Fibroblast of skin of left biceps (primary cell): ENCODE measurements around the gene RXFP4.
A peak's percentile ranks its signal among the peaks of the same experiment; 100 is the strongest.
"Not testable (repeated sequence)": the region's sequence is repeated elsewhere in the genome, so short reads cannot be mapped to it uniquely, and the experiment has no call there.

ENCODE experiments used
- DNase-seq, 2 experiments: peaks; one replicate each; pipeline ENCODE4 v3.0.0-alpha.2; 2013; ENCODE audit warnings: low read depth in 2 of 2

RXFP4 gene

GRCh38 chr1:155930725-155931124 lies 10.7 kb upstream of the RXFP4 start:
- not testable (repeated sequence) for DNase-seq

DNA sequence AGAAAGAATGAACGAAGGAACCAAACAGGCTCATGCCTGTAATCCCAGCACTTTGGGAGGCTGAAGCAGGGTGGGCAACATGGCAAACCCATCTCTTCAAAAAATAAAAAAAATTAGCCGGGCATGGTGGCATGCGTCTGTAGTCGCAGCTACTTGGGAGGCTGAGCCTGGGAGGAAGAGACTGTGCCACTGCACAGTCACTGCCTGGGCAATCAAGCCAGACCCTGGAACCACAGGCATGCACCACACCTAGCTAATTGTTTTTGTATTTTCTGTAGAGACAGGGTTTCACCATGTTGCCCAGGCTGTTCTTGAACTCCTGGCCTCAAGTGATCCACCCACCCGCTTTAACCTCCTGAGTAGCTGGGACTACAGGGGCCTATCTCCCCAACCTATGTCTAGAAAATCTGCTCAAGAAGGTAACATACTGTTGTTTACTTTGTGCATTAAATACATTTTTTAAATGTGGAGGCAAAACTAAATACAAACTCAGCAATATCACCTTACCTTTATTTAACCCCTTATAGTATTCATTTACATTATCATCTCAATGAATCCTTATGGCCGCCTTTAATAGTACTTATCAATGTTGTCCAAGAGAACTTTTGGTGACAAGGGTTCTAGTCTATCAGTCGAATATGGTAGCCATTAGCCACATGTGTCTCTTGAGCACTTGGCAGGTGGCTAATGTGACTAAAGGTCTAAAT lies 10.0 kb upstream of the RXFP4 start:
- no peak for DNase-seq

DNA sequence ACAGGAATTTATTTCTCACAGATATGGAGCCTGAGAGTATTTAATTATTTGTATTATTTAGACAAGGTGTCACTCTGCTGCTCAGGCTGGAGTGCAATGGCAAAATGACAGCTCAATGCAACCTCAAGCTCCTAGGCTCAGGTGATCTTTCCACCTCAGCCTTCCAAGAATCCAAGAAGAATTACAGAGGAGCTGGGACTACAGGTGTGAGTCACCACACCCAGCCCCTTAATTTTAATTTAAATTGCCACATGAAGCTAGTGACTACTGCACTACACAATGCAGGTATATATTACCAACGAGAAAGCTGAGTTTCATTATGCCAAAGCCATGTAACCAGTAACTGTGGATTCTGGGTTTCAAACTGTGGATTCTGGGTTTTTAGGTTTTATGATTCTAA lies 9.4 kb upstream of the RXFP4 start:
- DNase-seq = no peak

DNA sequence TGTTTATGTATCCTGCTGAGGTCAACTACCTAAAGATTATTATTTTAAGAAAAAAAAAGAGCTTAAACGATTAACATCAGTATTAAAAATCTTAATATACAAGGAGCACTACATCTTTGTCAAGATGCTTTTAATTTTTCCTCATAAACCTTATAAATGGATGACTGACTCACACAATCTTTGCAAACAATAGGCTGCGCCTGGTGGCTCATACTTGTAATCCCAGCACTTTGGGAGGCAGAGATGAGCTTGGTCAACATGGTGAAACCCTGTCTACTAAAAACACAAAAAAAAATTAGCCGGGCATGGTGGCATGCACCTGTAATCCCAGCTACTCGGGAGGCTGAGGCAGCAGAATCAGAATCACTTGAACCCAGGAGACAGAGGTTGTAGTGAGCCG lies 9.0 kb upstream of the RXFP4 start:
- DNase-seq = no peak

GRCh38 chr1:155933591-155934096 lies 7.8 kb upstream of the RXFP4 start:
- no peak for DNase-seq

DNA sequence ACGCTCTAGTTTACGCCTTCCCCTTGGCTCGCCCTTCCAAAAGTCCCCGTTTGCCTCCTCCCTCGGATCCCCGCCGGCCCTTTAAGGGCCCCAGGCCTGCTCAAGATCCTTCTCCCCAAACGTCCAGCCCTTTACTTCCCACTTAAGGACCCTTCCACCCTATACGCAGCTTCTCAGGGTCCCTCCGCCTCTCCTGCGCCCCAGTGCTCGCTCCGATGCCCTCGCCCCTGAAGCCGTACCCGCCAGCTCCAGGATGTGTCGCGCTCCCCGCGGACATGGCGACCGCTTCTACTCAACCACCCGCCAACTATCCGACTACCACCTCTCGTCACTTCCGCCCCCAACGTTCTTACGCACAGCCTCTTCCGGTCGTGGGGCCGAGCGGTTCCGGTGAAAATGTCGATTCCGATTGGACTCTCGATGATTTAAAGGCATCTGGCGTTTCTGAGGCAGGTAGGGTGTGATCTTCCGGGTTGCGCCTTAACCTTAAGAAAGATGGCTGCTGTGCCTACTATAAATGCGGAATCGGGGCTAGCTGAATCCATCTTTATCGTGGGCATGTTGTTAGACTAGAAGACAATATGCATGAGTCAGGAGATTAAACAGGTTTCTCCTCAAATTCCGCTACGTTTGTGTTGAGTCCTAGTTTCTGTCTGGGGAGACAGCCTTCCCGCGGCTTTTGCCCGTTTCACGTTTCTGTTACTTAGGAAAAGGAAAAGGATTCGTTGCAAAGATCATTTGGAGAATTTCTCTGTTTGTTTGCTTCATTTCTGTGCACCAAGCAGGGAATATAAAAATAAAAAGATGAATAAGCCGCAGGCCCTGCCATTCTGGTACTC lies 7.1 kb upstream of the RXFP4 start, which contains the start of gene KHDC4:
TSS of gene KHDC4 (minus strand) at position 317 of the 839 bp plus-strand sequence. CDS start at position 277, 40 bp downstream.
- peak; percentile 95 to 97 for DNase-seq

- no peak for DNase-seq
Measured at GRCh38 chr1:155934936-155935590, 6.4 kb upstream of the RXFP4 start.

- DNase-seq = peak; percentile 42 to 45
Measured at GRCh38 chr1:155938220-155938627, 3.2 kb upstream of the RXFP4 start.

DNA sequence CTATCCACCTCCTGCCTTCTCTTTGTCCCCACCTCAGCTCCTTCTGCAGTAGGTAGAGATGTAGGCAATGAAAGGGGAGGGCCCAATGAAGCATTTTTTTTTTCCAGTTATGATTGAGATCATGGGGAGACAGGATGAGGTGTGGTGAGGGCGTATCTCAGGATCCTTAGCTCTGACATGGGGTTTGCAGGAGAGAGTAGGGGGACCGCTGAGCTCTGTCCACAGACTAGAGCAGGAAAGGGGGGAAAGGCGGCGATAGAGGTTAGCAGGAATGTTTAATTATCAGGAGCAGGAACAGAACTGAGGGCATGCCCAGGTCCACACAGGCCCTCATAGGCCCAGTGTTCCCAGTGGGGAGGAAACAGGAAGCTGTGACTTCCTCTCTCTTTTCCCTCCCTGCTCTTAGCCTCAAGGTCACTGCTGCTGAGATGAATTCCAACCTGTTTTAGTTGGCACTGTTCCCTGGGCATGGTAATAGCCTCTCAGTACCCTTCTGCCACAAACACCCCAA lies 901 bp upstream of the RXFP4 start:
- DNase-seq = no peak

DNA sequence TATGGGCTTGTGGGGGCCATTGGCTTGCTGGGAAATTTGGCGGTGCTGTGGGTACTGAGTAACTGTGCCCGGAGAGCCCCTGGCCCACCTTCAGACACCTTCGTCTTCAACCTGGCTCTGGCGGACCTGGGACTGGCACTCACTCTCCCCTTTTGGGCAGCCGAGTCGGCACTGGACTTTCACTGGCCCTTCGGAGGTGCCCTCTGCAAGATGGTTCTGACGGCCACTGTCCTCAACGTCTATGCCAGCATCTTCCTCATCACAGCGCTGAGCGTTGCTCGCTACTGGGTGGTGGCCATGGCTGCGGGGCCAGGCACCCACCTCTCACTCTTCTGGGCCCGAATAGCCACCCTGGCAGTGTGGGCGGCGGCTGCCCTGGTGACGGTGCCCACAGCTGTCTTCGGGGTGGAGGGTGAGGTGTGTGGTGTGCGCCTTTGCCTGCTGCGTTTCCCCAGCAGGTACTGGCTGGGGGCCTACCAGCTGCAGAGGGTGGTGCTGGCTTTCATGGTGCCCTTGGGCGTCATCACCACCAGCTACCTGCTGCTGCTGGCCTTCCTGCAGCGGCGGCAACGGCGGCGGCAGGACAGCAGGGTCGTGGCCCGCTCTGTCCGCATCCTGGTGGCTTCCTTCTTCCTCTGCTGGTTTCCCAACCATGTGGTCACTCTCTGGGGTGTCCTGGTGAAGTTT lies 550 bp downstream of the RXFP4 start:
- DNase-seq = no peak

DNA sequence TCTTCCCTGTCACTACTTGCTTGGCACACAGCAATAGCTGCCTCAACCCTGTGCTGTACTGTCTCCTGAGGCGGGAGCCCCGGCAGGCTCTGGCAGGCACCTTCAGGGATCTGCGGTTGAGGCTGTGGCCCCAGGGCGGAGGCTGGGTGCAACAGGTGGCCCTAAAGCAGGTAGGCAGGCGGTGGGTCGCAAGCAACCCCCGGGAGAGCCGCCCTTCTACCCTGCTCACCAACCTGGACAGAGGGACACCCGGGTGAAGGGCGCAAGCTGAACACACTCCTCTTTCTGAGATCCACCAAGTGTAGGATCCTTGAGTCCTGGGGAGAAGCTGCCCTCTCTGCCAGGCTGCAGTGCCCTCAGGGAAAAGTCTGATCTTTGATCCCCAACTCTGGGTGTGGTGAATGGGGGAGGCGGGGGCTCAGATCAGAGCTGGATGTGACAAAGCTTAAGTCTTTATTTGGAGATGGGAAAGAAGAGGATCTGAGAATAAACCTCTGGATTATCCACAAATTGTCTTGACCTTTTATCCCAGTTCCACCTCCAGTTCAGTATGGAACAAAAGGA lies 1.2 kb downstream of the RXFP4 start:
- no peak for DNase-seq

- DNase-seq = no peak
Measured at GRCh38 chr1:155944444-155944799, 3.0 kb downstream of the RXFP4 start.

DNA sequence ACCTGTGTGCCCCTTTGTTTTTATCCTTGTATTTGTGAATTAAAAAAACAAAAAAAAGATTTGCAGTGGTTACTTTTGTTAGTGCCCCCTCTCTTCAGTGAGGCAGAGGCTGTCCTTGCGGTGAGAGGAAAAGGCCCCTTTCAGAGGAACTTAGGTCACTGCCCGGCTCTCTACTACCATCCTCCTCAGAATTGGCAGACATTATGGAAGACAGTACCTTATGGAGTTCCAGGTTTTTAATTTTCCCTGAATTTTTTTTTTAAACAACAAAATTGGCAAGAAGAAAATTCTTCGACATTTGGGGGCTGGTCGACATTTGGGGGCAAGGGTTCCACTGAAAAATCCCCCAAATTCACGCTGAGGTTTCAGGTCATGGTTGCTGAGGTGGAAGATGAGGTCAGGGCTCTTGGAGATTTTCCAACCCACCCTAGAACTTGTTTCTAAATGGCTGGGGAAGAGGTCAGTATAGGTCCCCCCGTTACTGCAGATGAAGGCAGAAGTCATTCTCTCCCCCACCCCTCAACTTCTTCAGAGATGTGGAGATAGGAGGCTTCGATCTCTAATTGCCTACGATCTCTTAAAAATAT lies 5.3 kb downstream of the RXFP4 start:
- DNase-seq = no peak

- no peak for DNase-seq
Measured at GRCh38 chr1:155947292-155947691, 5.9 kb downstream of the RXFP4 start.

DNA sequence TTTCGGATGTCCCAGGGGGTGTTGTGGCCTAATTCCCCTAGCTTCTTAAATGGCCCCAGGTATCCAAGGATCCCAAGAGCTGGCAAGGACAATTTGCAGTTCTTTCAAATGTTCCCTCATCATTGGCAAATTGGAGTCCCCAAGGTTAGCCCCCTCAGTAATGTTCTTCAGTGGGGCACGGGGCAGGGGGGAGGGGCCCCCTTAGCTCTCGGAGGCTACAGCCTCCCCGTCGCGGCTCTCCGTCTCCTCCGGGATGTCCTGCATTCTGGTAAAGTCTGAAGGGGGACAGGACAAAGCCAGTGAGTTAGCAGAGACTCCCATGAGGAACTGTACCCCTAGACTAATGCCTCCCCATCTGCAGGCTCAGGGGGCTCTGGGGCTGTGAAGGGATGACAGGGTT lies 6.3 kb downstream of the RXFP4 start:
- DNase-seq = no peak

DNA sequence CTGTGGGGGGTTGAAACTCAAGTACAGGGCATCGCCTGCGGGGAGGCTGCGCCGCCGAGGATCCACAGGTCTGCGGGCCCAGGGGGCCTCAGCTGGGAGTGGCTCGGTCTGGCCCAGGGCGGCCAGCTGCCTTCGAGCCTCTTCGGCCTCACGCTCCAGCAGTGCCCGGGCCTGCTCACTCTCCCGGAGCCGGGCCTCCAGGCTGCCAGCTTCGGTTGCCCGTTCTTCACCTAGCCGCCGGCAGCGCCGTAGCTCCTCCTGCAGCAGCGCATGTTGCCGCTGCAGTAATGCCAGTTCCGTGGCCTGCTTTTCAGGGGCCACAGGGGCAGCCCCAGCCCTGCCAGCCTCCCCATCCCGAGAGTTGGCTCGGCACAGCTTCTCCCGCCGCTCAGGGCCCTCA lies 9.4 kb downstream of the RXFP4 start:
- no peak for DNase-seq

GRCh38 chr1:155951753-155952504 lies 10.5 kb downstream of the RXFP4 start:
- DNase-seq = no peak

- no peak for DNase-seq
Measured at GRCh38 chr1:155952505-155952890, 11.1 kb downstream of the RXFP4 start.

GRCh38 chr1:155954645-155955044 lies 13.2 kb downstream of the RXFP4 start:
- no peak for DNase-seq

DNA sequence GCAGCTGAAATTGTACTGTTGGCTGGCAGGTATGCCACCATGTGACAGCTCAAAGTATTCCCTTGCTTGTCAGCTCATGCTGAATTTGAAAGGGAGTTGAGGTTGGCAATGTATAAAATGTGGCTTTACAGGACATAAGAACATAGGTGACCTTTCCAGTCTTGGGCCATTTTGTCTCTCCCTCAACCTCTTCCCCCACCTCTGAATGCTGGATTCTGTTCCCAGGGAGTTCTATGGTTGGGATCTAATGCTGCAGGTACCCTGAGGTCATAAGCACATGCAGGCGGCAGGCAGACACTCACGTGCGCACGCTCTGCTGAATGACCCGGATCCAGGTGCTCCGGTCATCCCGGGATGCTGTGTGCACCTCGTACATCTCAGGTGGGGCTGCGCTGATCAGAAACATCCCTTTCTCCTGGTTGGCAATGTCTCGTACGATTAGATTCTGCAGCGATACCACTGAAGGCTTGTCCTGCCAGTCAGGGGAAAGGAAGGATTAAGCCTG lies 16.0 kb downstream of the RXFP4 start:
- DNase-seq = no peak
